HG02610 (cell line): ENCODE results near the gene CHEK2.
"Not testable (repeated sequence)": the region's sequence is repeated elsewhere in the genome, so short reads cannot be mapped to it uniquely, and the experiment has no call there.

Experiments
- ATAC-seq: cut with Tn5 transposase; IDR thresholded peaks from one replicate; pipeline ENCODE4 v1.9.1; 2021; ENCODE audit warnings: mild to moderate bottlenecking, moderate library complexity; ENCODE audit not compliant: unreplicated experiment

The CHEK2 gene

DNA sequence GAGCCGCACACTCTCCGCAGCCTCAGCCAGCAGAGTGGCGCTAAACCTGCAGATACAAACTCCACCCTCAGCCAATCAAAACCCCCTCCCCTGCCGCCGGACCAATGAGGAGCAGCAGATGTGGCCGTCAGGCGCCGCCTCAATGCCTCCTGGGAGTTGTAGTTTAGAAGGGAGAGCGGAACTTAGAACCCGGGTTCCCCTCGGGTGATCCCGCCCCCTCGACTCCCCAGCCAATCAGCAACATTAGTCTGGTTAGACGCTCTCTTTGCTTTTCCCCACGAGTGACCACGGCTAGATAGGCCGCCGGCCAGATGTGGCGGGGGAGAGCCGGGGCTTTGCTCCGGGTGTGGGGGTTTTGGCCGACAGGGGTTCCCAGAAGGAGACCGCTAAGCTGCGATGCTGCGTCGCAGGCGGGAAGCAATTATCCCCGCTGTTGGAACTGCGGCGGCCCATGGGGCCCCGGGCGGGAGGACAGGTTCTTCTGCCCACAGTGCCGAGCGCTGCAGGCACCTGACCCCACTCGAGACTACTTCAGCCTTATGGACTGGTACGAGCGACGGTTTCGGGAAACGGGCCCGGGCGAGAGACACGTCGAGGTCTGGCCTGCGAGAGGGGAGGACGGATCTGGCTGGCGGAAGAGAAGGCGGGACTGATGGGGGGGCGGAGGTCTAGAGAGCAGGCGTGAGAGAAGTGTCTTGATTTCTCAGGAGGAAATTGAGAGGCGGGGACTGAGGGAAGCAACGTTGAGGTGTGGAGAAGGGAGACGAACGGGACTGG is at the start of gene CHEK2, which contains the start of gene HSCB:
Gene CHEK2 (minus strand): TSS at position 36 of the 777 bp plus-strand sequence. CDS start 7,099 bp downstream, outside the sequence.
Gene HSCB (plus strand): TSS at position 255 of the 777 bp plus-strand sequence. CDS start 57 bp downstream, at position 312.
- peak; percentile 91 for ATAC-seq

DNA sequence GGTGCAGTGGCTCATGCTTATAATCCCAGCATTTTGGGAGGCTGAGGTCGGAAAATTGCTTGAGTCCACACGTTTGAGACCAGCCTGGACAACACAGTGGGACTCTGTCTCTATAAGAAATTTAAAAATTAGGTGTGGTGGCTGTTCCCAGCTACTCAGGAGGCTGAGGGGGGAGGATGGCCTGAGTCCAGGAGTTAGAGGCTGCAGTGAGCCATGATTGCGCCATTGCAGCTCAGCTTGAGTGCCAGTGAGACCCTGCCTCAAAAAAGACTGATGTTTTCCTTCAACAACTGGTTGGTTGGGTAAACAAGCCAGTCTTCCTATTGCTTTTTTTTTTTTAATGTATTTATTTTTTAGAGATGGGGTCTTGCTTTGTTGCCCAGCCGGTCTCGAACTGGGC is 49.5 kb upstream of the CHEK2 start:
- ATAC-seq: no peak

DNA sequence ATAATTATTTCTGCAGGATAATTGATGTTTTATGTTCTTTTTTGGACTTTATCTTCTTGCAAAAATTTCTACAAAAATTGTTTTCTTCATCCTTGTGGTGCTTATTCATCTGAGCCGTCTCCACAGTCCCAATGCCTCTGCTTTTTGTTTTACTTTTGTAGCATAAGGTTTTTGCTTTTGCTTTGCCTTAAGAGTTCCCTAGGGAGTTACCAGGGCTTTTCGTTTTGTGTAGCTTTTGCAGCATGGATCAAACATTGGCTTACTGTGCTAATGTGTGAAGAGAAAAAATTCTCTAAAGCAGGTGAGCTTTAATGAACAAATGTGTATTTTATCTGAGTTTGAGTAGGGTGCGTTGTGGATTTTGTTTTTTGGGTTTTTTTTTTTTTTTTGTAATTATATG is 47.0 kb upstream of the CHEK2 start:
- no peak for ATAC-seq

DNA sequence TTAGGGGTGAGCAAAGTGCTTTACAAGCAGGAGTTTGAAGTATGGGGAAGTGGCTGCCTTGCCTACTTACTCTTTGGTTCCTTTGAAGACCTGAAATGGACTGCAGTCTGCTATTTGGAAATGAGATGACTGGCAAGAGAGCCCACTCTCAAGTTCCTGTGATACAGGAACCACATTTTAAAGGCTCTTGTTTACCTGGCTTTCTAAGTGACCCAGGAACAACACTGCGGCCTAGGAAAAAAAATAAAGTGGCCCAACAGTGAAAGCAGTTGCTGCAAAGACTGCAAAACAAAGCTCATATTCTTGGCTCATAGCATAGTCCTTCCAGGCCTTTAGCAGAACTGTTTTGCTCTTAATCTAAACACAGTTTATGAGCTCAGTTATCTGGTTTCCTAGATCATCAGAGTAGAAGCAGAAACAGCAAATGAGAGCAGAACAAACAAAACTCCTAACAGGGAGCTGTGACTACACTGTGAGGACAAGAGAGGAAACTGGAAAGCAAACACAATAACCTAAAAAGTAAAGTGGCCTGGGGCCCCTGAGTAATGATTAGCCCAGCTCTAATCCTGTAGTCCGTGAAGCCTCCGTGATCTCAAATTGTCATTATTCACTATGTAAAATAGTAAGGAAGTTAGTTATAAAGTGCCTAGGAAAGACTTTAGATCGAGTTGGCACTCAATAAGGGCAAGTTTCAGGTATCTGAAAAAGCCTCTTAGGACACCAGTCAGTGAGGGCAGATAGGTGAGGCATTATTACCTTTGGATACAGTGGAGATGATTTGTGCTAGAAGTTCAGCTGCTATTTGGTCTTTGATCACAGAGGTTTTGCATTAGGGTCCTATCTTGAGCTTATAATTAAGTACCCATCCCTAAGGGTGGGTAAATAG is 42.4 kb upstream of the CHEK2 start:
- no peak for ATAC-seq

DNA sequence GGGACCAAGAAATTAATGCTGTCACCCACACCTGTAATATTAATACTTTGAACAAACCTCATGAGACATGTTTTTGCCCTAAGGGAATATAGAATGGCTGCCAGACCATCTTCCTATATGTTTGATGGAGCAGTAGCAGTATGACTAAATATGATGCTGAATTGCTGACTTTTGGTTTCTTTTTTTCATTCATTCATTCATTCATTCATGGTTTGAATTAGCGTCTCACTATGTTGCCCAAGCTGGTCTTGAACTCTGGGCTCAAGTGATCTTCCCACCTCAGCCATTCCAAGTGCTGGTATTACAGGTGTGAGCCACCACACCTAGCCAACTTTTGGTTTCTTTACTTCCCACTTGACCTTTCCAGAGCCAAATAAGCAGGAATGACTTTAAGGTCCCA is 38.7 kb upstream of the CHEK2 start:
- no peak for ATAC-seq

DNA sequence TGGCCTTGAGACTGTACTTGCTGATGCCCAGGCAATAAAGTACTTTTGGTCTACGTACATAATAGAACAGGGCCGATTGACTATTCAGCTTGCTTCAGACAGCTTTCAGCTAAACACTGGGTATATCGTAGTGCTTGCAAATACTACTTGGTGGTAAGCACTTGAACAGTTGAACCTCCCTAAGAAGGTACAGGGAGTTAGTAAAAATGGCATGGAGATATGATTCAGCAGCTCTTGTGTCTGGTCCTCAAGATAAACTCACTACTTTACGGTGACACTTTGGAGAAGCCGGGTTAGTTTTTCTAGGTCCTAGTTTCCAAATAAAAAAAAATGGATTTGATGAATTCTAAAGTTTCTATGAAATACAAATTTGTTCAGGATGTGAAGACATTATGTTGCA is 38.2 kb upstream of the CHEK2 start:
- no peak for ATAC-seq

DNA sequence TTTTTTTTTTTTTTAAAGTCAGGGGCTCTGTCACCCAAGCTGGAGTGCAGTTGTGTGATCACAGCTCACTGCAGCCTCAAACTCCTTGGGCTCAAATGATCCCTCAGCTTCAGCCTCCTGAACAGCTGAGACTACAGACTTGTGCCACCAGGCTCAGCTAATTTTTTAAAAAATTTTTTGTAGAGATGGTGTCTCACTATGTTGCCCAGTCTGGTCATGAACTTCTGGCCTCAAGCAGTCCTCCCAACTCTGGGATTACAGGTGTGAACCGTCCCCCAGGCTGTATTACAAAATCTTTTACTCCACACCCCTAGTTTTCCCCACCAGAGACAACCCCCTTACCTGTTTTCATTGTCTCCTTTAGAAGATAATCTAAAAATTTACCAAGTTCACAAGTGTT is 32.8 kb upstream of the CHEK2 start:
- no peak for ATAC-seq

DNA sequence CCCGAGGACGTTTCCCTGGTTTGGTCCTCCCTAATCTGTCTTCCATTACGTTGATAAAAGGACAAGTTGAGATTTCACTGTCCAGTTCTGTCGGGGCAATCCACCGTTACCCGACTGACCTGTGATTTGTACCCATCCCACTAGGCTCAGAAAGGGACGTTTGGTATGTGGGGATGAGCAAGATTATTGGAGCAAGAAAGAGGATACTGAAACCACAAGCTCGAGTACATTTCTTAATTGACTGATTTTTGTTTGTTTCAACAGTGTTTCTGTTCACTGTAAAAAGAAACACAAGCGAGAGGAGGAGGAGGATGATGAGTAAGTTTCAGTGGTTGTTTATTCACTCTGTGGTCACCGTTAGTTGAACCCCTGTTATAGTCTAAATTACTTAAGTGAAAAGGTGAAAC is 31.8 kb upstream of the CHEK2 start:
- ATAC-seq: peak; percentile 22

DNA sequence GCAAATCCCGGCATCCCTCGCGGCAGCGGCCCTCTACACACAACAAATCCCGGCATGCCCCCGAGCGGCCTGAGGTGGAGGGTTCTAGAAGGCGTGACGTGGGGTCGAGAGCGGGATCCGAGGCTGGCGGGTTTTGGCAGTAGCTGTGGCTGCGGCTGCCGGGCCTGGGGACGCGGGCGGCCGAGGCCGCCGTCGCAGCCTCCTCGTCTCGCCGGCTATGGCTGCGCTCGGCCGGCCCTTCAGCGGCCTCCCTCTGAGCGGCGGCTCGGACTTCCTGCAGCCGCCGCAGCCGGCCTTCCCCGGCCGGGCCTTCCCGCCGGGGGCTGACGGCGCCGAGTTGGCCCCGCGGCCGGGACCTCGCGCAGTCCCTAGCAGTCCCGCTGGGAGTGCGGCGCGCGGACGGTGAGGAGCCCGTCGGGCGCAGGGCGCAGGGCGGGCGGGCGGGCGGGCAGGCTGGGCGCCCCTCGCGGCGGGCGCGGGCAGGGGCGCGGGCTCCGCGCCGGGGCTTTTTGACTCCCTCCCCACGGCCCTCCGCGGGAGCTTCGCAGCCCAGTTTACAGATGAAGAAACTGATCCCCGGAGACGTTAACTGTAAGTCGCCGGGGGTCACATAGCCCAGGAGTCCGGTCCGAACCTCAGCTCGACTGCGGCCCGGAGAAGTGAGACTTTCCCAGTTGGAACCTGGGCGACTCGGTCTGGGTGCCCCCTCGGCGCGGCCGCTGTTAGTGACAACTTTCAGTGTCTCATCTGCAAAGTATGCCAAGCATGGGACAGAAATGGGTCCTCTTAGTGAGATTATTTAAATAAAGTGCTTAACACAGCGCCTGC is 31.2 kb upstream of the CHEK2 start, which contains the start of gene CCDC117:
Gene CCDC117 (plus strand): TSS at position 63 of the 828 bp plus-strand sequence. CDS start 155 bp downstream, at position 218.
- peak; percentile 79 for ATAC-seq

DNA sequence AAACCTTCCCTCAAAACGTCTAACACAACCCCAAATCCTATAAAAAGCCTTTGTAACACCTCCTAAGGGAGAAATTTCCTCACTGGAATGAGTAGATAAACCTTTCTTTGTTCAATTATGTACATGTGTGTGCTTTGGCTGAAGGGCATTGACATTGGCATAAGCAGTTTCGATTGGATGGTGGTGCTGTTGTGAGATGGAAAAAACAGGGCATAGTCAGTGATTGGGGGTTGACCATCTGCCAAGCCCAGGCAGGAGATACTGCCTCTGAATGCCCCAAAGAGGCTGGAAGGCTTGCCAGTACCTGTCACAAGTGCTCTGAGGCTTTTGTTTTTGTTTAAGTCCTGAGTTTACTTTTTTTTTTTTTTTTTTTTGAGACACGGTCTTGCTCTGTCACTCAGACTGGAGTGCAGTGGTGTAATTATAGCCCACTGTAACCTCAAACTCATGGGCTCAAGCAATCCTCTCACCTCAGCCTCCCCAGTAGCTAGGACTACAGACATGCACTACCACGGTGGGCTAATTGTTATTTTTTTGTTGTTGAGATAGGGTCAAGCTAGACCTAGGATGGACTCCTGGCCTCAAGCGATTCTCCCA is 29.7 kb upstream of the CHEK2 start:
- no peak for ATAC-seq

DNA sequence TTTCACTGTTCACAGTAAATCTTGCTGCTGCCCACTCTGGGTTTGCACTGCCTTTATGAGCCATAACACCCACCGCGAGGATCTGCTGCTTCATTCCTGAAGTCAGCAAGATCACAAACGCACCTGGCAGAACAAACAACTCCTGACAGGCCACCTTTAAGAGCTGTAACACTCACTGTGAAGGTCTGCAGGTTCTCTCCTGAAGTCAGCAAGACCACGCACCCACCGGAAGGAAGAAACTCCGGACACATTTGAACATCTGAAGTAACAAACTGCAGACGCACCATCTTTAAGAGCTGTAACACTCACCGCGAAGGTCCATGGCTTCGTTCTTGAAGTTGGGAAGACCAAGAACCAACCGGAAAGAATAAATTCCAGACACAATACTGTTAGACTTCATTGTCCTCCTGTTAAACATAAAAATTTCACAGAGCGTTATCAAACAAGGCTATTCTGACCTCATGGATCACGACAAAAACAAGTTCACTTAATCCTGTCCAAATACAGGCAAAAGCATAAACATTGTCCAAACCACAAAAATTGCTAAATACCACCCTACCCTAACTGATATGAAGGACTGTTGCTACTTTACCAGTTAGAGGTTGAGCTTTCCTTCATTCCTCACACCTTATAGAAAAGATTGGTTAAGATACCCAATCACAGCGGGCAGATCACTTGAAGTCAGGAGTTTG is 27.9 kb upstream of the CHEK2 start:
- ATAC-seq: no peak

DNA sequence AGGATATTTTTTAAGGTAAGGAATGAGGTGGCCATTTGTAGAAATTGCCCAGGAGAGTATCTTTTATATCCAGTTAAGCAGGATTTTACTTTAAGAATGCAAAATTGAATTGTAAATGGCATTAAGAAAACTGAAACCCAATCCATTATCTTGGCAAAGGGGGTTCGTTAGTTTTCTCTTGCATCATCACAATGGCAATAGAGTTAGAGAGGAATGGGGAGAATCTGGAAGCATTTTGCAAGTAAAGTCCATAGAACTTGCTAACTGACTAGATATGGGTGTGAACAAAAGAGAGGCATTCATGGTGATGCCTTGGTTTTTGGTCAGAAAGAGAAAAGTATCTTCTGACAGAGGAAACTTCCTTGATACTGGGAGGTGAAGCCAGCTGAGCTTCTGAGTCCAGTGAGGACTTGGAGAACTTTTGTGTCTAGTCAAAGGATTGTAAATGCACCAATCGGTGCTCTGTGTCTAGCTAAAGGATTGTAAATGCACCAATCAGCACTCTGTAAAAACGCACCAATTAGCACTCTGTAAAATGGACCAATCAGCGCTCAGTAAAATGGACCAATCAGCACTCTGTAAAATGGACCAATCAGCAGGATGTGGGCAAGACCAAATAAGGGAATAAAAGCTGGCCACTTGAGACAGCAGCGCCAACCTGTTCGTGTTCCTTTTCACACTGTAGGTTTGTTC is 27.2 kb upstream of the CHEK2 start:
- ATAC-seq: no peak

DNA sequence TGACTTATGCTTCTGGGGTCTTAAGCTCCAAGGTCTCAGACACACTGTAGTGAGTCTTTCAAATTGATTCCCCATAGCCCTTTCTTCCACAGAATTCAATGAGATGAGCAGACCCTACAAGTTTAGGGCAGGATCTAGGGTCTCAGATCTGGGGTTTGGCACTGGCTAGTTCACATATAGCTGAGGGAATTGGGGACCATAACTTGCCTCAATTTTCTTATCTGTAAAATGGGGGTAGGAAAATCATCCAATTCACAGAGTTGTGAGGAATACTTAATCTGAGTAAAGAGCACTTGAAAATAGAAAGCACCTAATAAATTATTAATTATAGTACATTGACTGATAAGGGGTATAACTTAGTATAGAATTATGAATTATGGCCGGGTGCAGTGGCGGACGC is 25.0 kb upstream of the CHEK2 start:
- ATAC-seq: no peak

DNA sequence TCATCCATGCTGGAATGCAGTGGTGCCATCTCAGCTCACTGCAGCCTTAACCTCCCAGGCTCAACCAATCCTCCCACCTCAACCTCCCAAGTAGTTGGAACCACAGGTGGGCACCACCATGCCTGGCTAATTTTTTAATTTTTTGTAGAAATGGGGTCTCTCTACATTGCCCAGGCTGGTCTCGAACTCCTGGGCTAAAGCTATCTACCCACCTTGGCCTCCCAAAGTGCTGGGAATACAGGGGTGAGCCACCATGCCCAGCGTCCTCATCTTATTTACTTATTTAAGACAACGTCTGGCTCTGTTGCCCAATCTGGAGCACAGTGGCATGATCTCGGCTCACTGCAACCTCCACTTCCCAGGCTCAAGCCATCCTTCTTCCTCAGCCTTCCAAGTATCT is 20.4 kb upstream of the CHEK2 start:
- ATAC-seq: not testable (repeated sequence)

DNA sequence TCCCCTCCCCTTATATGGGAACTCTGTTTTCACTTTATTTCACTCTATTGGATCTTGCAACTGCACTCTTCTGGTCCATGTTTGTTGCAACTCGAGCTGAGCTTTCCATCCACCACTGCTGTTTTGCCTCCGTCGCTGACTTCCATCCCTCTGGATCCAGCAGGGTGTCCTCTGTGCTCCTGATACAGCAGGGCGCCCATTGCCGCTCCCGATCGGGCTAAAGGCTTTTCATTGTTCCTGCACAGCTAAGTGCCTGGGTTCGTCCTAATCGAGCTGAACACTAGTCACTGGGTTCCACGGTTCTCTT is 19.8 kb upstream of the CHEK2 start:
- ATAC-seq: no peak

DNA sequence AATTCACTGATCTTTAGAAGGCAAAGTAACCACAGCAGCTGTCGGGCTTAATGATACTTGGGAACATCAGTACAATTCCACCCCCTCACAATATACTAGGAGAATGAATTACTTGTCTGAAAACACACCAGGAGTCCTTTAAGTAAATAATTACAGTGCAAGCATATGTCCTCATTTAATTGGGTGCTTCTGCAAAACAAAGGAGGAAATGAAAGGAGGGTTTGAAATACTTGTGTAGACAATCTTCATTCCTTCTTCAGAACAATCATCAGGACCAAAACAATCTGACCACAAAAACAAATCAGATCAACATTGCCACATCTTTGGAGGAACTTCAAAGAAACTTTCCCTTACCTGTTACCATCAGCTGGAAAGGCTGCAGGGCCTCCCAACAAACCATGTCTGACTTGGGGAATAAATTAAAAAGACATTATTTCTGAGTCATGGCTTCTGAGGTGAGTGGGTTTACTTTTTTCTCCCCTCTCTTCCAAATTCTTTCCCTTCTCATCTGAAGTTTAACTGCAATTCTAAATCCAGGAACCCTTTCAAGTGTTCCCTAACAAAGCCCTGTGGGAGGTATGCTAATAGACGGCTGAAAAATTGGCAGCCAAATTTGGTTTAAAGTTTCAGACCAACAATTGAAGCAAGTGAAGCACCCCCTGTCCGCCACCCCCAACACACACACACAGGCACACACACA is 18.4 kb upstream of the CHEK2 start:
- ATAC-seq: no peak

DNA sequence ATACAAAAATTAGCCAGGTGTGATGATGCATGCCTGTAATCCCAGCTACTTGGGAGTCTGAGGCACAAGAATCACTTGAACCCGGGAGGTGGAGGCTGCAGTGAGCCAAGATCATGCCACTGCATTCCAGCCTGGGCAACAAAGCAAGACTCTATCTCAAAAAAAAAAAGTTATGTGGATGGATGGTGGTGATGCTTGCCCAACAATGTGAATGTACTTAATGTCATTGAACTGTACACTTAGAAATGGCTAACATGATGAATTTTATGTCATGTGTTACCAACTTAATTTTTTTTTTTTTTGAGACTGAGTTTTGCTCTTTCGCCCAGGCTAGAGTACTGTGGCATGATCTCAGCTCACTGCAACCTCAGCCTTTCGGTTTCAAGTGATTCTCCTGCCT is 12.9 kb upstream of the CHEK2 start:
- not testable (repeated sequence) for ATAC-seq

DNA sequence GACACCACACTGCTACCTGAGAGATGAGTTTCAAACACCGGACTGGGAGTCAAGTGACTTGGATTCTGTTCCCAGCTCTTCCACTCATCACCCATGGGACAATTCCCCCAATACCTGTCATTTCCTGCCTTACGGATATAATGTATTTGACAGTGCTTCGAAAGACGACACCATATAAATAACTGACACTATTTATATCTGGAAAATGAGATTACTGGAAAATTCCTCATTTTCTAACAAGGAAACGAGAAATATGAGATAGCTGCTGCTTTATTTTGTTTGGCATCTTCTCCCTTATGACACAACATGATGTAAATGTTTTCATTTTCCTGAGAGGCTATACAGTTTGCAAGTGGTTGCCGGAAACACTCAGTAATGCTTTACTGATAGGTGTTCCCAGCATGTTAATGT is 8.9 kb upstream of the CHEK2 start:
- ATAC-seq: no peak

DNA sequence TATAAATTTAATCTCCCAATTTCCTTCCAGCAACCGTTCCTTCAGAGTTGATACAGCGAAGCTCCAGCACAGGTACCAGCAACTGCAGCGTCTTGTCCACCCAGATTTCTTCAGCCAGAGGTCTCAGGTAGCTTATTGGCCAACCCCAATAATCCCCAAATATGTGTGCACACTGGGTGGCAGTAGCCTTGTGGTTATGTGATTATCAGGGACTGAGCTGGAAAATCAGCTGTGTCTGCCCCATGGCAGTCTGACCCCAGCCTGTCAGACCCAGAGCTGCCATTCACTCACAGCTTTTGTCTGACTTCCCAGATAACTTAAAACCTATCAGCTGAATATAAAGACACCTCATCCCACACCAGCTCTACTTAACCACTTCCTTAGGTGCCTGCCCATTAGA is 2.2 kb upstream of the CHEK2 start:
- ATAC-seq: no peak
